GM19240 (cell line): ENCODE results near the gene ABCA4.

Source experiments
- DNase-seq: peaks from one replicate; pipeline ENCODE4 v3.0.0; 2011; ENCODE audit warnings: low spot score; ENCODE audit not compliant: insufficient read length

Gene ABCA4

GRCh38 chr1:94122201-94122970 lies 1.4 kb upstream of the ABCA4 start:
- DNase-seq, result no peak

GRCh38 chr1:94121411-94121821 lies 468 bp upstream of the ABCA4 start:
- DNase-seq, result no peak

- no peak for DNase-seq
Measured at GRCh38 chr1:94120570-94120901, 412 bp downstream of the ABCA4 start.

- no peak for DNase-seq
Measured at GRCh38 chr1:94119796-94120569, 965 bp downstream of the ABCA4 start.

GRCh38 chr1:94119306-94119705 lies 1.6 kb downstream of the ABCA4 start:
- DNase-seq, result no peak

GRCh38 chr1:94118471-94118870 lies 2.5 kb downstream of the ABCA4 start:
- no peak for DNase-seq

- no peak for DNase-seq
Measured at GRCh38 chr1:94118013-94118412, 2.9 kb downstream of the ABCA4 start.

GRCh38 chr1:94117259-94117851 lies 3.6 kb downstream of the ABCA4 start:
- no peak for DNase-seq

GRCh38 chr1:94115900-94116436 lies 5.0 kb downstream of the ABCA4 start:
- DNase-seq, result no peak

GRCh38 chr1:94115254-94115899 lies 5.6 kb downstream of the ABCA4 start:
- no peak for DNase-seq

- DNase-seq, result no peak
Measured at GRCh38 chr1:94113589-94114226, 7.2 kb downstream of the ABCA4 start.

- DNase-seq, result no peak
Measured at GRCh38 chr1:94111879-94112278, 9.1 kb downstream of the ABCA4 start.

GRCh38 chr1:94110946-94111740 lies 9.8 kb downstream of the ABCA4 start:
- DNase-seq, result no peak

- DNase-seq, result no peak
Measured at GRCh38 chr1:94110021-94110761, 10.8 kb downstream of the ABCA4 start.

GRCh38 chr1:94109478-94109877 lies 11.5 kb downstream of the ABCA4 start:
- DNase-seq, result no peak

GRCh38 chr1:94107141-94107540 lies 13.8 kb downstream of the ABCA4 start:
- DNase-seq, result no peak

- DNase-seq, result no peak
Measured at GRCh38 chr1:94106716-94107115, 14.2 kb downstream of the ABCA4 start.

GRCh38 chr1:94105957-94106529 lies 14.9 kb downstream of the ABCA4 start:
- no peak for DNase-seq

GRCh38 chr1:94105581-94105952 lies 15.4 kb downstream of the ABCA4 start:
- no peak for DNase-seq
